GM12892 (cell line): ENCODE results near the gene TUBB8.
"Not testable (repeated sequence)": the region's sequence is repeated elsewhere in the genome, so short reads cannot be mapped to it uniquely, and the experiment has no call there.

Experiments used
- POLR2A ChIP-seq: IDR thresholded peaks from 2 replicates; pipeline ENCODE4 v1.6.1; 2011; ENCODE audit warnings: low read depth, low read length, control low read depth
- POLR2AphosphoS5 ChIP-seq: IDR thresholded peaks from 2 replicates; pipeline ENCODE4 v1.6.1; 2011; ENCODE audit warnings: low read depth, low read length, control low read depth
- TAF1 ChIP-seq: IDR thresholded peaks from 2 replicates; pipeline ENCODE4 v1.6.1; 2011; ENCODE audit warnings: low read depth, mild to moderate bottlenecking, control low read depth, low read length, borderline replicate concordance

GRCh38 chr10:49926-50325 is 830 bp upstream of the TUBB8 start:
- not testable (repeated sequence) for TF ChIP-seq POLR2AphosphoS5, POLR2A, TAF1
